ENCODE measurements around the gene TTC7B.

- TF ChIP-seq POLR2A (IDR thresholded peaks at IDR 0.05; ENCODE audit: borderline replicate concordance, extremely low read depth, insufficient read depth, insufficient read length) (no peak), SP1 (IDR thresholded peaks at IDR 0.05; ENCODE audit: low read depth) (no peak), FOSL1 (IDR thresholded peaks at IDR 0.05; ENCODE audit: low read depth) (no peak)
- TF ChIP-seq, protein P1, sequence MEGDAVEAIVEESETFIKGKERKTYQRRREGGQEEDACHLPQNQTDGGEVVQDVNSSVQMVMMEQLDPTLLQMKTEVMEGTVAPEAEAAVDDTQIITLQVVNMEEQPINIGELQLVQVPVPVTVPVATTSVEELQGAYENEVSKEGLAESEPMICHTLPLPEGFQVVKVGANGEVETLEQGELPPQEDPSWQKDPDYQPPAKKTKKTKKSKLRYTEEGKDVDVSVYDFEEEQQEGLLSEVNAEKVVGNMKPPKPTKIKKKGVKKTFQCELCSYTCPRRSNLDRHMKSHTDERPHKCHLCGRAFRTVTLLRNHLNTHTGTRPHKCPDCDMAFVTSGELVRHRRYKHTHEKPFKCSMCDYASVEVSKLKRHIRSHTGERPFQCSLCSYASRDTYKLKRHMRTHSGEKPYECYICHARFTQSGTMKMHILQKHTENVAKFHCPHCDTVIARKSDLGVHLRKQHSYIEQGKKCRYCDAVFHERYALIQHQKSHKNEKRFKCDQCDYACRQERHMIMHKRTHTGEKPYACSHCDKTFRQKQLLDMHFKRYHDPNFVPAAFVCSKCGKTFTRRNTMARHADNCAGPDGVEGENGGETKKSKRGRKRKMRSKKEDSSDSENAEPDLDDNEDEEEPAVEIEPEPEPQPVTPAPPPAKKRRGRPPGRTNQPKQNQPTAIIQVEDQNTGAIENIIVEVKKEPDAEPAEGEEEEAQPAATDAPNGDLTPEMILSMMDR (IDR thresholded peaks at IDR 0.05 in 2 of 3, conservative IDR thresholded peaks at IDR 0.05 in 1 of 3; ENCODE audit: borderline replicate concordance in 1 of 3, insufficient read depth in 1 of 3, low read depth in 2 of 3, low read length in 2 of 3), result no peak
Observed at GRCh38 chr14:90548455-90548854, 267.8 kb downstream of the TTC7B start.
